ENCODE data around the gene HDGFL2. TPM values are rescaled to one million over a fixed set of nuclear protein-coding genes. Genes with fewer than 3 reads are reported as not detected.

The HDGFL2 gene
- total RNA-seq, 1 donor from 2014 or later = 77.9 TPM

DNA sequence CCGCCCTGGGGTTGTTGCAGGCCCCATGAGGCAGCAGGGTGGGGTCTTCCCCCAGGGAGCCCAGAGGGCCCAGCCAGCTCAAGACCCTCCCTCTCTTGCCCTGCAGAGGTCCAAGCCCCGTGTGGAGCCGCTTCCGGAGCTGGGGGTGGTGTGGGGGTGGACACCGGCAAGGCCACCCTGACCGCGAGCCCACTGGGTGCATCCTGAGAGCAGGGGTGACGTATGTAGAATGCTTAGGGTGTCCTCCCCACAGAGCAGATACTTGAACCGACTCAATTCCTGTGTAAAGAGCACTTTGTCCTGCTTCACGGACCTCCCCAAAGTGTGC lies 29.3 kb upstream of the HDGFL2 start:
- H3K4me3 Mint-ChIP-seq = no peak overlapping the region
- H3K4me1 Mint-ChIP-seq (ENCODE audit: unreplicated experiment) = no peaks in the 10 kb centered on the region
- TF ChIP-seq, protein P1, sequence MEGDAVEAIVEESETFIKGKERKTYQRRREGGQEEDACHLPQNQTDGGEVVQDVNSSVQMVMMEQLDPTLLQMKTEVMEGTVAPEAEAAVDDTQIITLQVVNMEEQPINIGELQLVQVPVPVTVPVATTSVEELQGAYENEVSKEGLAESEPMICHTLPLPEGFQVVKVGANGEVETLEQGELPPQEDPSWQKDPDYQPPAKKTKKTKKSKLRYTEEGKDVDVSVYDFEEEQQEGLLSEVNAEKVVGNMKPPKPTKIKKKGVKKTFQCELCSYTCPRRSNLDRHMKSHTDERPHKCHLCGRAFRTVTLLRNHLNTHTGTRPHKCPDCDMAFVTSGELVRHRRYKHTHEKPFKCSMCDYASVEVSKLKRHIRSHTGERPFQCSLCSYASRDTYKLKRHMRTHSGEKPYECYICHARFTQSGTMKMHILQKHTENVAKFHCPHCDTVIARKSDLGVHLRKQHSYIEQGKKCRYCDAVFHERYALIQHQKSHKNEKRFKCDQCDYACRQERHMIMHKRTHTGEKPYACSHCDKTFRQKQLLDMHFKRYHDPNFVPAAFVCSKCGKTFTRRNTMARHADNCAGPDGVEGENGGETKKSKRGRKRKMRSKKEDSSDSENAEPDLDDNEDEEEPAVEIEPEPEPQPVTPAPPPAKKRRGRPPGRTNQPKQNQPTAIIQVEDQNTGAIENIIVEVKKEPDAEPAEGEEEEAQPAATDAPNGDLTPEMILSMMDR (conservative IDR thresholded peaks at IDR 0.05) = no peak
- DNase-seq (ENCODE audit: extremely low spot score, unreplicated experiment) = no peak
- H3K27me3 Mint-ChIP-seq = no peaks in the 10 kb centered on the region
- H3K9me3 Mint-ChIP-seq = no peaks in the 10 kb centered on the region
- peaks cover 4% of the 10 kb centered on the region for H3K36me3 Mint-ChIP-seq
- peak overlapping the region; percentile 34 for H3K27ac Mint-ChIP-seq

DNA sequence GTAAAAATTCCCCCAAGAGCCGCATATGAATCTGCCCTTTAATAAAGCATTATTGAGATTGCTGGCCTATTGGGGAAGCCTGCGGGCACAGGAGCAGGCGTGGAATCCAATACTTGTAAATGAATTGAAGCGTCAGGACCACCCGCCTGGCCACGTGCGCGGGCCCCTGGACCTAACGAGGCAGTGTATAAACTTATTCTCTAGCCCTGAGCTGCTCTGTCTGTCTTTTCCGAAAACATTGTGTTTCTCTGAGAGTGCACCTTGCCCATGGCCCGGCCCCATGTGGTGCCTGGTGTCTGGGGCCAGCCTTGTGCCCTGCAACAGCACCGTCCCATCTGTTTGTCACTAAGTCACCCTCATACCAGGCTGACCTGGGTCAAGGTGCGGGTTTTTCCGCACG lies 28.9 kb upstream of the HDGFL2 start:
- Mint-ChIP-seq H3K36me3 (peaks cover 4% of the 10 kb centered on the region), H3K27me3 (no peaks in the 10 kb centered on the region), H3K4me3 (no peak overlapping the region), H3K4me1 (ENCODE audit: unreplicated experiment) (no peaks in the 10 kb centered on the region), H3K9me3 (no peaks in the 10 kb centered on the region), H3K27ac (peak overlapping the region; percentile 34)
- TF ChIP-seq, protein P1 (conservative IDR thresholded peaks at IDR 0.05) = no peak
- DNase-seq (ENCODE audit: extremely low spot score, unreplicated experiment) = no peak

DNA sequence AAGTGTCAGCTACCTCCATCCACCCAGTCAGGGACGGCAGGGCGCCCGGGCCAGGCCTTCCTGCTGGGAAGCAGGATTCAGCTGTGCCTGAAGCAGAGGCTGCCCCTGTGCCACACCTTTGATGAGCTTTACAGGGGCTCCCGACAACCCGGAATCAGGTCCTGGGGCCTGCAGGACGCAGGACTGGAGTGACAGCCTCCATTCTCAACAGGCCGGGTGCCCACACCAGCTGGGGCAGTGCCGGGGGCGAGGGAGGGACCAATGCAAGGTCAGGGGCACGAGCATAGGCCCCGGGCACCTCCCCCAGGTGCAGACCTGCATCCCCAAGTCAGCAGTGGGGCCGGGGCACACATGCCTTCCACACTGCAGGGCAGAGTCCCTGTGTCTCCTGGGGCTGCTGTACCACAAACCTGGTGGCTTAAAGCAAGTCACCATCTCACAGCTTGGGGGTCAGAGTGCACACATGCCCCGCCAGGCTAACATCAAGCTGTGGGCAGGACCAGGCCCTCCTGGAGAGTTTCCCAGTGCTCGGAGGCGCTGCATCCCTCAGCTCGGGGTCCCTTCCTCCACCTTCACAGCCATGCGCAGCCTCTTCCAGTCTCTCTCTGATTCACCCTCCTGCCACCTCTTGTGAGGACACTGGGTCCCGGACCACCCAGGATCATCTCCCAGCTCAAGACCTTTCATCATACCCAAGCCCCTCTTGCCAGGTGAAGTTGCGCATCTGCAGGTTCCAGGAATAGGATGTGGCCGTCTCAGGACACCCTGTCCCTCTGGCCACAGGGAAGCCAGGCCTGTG lies 27.9 kb upstream of the HDGFL2 start:
- TF ChIP-seq, protein P1 (conservative IDR thresholded peaks at IDR 0.05) = no peak
- Mint-ChIP-seq H3K36me3 (peaks cover 3% of the 10 kb centered on the region), H3K27ac (no peak overlapping the region)

DNA sequence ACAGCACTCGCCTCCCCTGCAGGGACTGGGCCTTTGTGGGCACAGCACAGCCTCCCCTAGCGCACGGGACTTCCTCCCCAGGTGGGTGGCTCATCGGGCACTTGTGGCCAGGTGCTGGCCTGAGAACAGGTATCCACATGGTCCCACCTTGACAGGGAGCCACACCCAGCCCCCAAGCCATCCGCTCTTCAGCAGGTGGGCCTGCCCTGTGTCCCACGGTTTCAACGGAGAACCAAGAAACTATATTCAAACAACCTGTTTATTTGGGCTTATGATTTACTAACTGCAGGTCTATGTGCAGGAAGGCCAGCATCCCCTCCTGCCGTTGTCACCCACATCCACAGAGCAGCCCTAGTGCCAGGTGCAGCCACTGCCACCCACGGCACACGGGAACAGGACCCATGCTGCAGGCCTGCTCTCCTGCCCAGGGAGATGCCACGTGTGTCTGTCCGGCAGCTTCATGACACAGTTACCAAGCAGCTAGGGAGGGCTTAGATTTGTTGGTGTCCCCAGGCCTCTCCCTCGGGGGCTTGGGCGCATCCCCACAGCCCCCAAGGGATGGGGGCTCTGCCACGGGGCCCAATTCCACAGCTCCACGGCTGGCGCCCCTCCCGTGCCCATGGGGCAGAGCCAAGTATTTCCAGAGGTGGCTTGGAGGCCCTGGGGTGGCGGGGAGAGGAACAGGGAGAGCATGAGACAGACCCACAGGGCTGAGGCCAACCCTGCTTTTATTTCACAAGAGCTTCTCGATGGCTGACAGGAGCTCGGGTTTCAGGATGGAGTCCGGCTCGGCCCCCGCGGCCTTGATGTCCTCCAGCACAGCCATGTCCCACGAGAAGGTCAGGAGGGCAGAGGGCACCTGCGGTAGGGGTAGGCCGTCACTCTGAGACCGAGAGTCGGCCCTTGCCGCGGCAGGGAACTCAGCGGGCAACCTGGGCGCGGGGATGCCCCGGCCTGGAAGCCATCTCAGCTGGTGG lies 27.0 kb upstream of the HDGFL2 start:
- no peak overlapping the region for H3K27ac Mint-ChIP-seq

More for the DNA sequence above, 27.9 kb upstream of the HDGFL2 start:
- no peak for DNase-seq (ENCODE audit: extremely low spot score, unreplicated experiment)
- Mint-ChIP-seq H3K27me3 (no peaks in the 10 kb centered on the region), H3K9me3 (no peaks in the 10 kb centered on the region), H3K4me1 (ENCODE audit: unreplicated experiment) (no peaks in the 10 kb centered on the region), H3K4me3 (no peak overlapping the region)

DNA sequence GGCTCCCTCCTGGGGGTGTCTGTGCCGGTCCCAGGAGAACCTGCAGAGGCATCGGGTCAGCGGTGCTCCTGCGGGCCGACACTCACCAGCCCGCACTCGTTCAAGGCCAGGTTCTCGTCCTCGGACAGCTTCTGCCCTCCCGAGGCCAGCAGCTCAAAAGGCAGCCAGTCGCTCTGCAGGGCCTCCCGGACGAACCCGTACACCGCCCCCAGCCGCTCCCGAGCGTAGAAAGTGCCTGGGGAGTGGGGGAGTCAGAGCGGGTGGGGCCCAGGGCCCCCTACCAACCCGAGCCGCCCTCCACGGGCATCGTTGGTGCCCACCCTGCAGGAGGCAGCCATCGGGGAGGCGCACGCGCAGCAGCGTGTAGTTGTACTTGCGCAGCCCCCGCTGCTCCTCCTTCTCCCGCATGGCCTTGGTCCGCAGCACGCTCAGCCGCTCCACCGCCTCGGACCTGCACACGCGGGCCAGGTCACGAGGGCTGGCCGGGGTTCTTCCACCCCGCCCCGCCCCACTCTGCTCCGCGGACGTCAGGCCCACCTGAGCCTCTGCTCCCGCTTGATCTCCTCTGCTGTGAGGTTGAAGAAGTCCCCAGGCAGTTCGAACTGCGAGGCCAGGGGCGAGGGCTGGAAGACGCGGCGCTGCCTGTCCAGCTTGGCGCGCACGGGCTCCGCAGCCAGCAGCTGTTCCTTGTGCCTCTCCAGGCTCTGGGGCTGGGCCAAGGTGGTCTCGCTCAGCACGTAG lies 26.0 kb upstream of the HDGFL2 start:
- no peaks in the 10 kb centered on the region for H3K27me3 Mint-ChIP-seq
- H3K4me3 Mint-ChIP-seq = no peak overlapping the region
- no peaks in the 10 kb centered on the region for H3K4me1 Mint-ChIP-seq (ENCODE audit: unreplicated experiment)
- peak; percentile 70 for DNase-seq (ENCODE audit: extremely low spot score, unreplicated experiment)
- H3K27ac Mint-ChIP-seq = no peak overlapping the region
- TF ChIP-seq, protein P1 (conservative IDR thresholded peaks at IDR 0.05) = no peak
- H3K36me3 Mint-ChIP-seq = no peaks in the 10 kb centered on the region
- no peaks in the 10 kb centered on the region for H3K9me3 Mint-ChIP-seq

More for the DNA sequence above, 27.0 kb upstream of the HDGFL2 start:
- H3K4me3 Mint-ChIP-seq = no peak overlapping the region
- no peak for DNase-seq (ENCODE audit: extremely low spot score, unreplicated experiment)
- H3K27me3 Mint-ChIP-seq = no peaks in the 10 kb centered on the region
- no peaks in the 10 kb centered on the region for H3K36me3 Mint-ChIP-seq
- no peaks in the 10 kb centered on the region for H3K9me3 Mint-ChIP-seq
- TF ChIP-seq, protein P1 (conservative IDR thresholded peaks at IDR 0.05) = no peak
- no peaks in the 10 kb centered on the region for H3K4me1 Mint-ChIP-seq (ENCODE audit: unreplicated experiment)
